Activated naive CD4-positive, alpha-beta T cell (primary cell): ENCODE measurements around the gene CEP97.
A peak's percentile ranks its signal among the peaks of the same experiment; 100 is the strongest.
"Not testable (repeated sequence)": the region's sequence is repeated elsewhere in the genome, so short reads cannot be mapped to it uniquely, and the experiment has no call there.

Experiments used
- DNase-seq, 4 experiments: peaks; one replicate each; lab custom pipeline; 2025; lab: John Stamatoyannopoulos, UW

The CEP97 gene, protein sequence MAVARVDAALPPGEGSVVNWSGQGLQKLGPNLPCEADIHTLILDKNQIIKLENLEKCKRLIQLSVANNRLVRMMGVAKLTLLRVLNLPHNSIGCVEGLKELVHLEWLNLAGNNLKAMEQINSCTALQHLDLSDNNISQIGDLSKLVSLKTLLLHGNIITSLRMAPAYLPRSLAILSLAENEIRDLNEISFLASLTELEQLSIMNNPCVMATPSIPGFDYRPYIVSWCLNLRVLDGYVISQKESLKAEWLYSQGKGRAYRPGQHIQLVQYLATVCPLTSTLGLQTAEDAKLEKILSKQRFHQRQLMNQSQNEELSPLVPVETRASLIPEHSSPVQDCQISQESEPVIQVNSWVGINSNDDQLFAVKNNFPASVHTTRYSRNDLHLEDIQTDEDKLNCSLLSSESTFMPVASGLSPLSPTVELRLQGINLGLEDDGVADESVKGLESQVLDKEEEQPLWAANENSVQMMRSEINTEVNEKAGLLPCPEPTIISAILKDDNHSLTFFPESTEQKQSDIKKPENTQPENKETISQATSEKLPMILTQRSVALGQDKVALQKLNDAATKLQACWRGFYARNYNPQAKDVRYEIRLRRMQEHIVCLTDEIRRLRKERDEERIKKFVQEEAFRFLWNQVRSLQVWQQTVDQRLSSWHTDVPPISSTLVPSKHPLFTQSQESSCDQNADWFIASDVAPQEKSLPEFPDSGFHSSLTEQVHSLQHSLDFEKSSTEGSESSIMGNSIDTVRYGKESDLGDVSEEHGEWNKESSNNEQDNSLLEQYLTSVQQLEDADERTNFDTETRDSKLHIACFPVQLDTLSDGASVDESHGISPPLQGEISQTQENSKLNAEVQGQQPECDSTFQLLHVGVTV

GRCh38 chr3:101724329-101725193 lies at the start of gene CEP97:
TSS of gene CEP97 (plus strand) at chr3:101724614. CDS start at chr3:101724677, 63 bp downstream.
- DNase-seq = peak; percentile 77 to 91 (median 80)

DNA sequence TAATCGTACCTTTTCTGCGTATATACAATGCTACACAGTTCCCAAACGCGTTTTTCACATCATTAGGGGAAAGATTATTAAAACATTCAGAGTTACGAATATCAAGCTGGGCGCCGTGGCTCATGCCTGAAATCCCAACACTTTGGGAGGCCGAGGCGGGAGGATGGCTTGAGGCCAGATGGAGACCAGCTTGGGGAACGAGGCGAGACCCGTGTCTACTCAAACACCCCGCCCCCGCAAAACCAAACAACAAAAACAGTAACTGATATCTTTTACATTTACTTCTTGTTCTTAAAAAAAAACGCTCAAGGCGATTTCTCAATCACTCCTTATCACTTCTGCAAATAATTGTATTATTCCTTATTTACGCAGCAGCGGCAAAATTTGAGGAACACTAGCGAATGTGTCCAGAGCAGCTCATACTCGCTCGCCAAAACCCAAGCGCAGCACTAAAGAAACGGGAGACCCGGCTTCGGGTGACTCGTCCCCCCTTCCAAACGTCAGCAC lies 48.7 kb upstream of the CEP97 start:
- DNase-seq = no peak

- no peak for DNase-seq
These were observed 48.1 kb upstream of the CEP97 start for GRCh38 chr3:101676216-101676764.

DNA sequence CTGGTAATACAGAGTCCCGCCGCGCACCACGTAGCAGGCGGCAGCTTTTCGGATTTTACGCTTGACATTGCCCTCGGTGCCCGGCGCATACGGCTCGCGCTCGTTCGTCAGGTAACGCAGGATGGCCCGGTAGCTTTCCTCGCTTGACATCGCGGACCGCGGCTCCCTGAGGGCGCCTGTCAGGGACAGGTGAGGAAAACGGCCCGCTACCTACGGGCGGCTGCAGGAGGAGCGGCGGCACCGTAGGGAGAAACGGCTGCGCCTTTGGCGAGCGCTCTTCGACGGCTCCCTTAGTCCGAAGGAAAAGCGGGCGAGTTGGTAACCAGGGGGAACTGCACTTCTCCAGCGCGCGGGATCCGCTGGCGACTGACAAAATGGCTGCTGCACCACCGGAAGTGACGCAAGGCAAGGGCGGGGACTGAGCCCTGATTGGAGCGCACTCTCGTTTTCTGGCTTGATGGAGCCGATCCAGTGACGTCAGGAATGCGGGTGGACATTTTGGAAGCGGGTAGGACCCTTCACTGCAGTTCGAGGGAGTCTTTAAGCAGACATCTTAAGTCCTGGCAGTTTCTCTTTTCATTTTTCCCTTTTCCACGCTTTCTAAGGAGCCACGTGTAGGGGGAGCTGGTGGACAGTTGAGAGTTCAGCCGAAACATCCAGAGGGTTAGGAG lies 47.5 kb upstream of the CEP97 start, which contains the start of gene ZBTB11:
TSS of gene ZBTB11 (minus strand) at position 368 of the 671 bp plus-strand sequence. CDS start at position 150, 218 bp downstream.
- no peak for DNase-seq

DNA sequence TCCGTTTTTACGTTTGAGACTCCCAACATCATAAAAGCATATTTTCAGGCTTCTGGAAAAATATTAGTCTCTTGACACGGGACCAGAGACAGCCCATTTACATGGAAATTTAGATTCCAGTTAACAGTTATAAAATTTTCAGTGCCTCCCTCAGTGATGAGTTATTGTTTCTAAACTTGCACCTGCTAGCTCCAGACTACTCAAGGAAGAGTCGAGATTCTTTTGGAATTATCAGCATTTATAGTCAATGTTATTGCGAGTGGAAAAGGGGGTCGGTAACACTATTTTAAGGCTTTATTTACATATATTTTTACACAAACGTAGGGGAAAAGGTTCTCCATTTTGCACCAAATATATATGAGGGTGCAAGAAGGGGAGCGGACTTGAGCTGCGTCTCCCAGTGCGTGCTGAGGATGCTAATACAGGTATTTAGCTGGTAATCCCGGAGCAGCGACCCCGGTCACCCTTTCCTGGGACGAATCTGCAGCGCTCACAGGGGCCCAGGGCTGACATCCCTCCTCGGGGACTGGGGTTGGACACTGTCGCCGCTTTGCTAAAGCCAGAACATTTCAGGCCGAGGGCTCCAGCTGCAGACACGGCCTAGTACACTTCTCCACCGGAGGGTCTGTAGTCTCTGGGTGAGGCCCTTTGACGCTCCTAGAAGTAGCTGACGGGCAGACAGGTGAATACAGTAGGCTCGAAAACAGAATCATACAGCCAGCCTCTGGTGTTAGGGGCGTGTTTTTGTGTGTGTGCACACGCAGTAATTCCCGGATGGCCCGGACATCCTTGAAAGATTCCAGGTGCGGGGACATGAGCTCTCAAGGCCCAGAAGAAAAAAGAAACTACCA lies 46.8 kb upstream of the CEP97 start:
- no peak for DNase-seq

GRCh38 chr3:101678837-101679236 lies 45.6 kb upstream of the CEP97 start:
- not testable (repeated sequence) for DNase-seq

DNA sequence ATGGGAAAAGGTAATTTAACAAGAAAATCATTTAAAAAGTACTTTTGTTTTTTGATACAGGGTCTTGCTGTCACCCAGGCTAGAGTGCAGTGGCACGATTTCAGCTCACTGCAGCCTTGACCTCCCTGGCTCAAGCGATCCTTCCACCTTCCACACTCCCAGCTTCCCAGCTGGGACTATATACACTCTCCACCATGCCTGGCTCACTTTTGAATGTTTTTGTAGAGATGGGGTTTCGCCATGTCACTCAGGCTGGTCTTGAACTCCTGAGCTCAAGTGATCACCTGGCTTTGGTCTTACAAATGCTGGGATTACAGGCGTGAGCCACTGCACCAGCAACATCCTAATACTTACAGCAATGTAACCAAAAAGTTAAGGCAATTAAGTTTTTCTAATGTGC lies 43.9 kb upstream of the CEP97 start:
- DNase-seq = no peak

DNA sequence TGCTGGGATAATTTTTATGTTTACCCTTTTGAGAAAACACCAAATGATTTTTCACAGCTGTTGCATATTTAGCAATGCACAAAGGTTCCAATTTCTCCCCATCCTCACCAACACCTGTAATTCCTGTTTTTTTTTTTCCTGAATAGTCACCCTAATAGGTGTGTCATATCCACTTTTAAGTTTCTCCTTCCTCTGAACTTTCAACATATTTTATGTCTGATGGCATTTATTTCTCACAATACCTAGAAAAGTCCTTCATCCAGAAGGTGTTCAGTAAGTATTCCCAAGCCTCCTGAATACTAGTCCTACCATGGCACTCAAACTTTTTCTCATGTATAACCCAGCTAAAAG lies 39.4 kb upstream of the CEP97 start:
- no peak for DNase-seq

GRCh38 chr3:101685870-101686307 lies 38.5 kb upstream of the CEP97 start:
- DNase-seq = no peak

GRCh38 chr3:101687142-101687931 lies 37.1 kb upstream of the CEP97 start:
- no peak for DNase-seq

DNA sequence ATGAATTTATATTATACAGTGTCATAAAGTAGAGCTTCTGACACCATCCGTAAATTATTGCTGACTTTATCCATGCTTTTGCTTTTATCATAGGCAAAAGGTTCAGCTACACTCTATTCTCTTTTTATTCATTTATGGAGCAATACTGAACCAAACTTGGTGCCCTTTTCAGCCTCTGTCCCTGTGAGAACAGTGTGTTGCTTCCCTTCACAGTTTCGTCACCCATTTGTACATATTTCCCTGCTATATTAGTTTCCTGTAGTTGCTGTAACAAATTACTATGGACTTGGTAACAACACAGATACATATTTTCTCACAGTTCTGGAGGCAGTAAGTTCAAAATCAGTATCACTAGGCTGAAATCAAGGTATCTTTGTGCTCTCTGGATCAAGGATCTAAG lies 35.1 kb upstream of the CEP97 start:
- no peak for DNase-seq

GRCh38 chr3:101690972-101691371 lies 33.4 kb upstream of the CEP97 start:
- no peak for DNase-seq

GRCh38 chr3:101691685-101692671 lies 32.4 kb upstream of the CEP97 start:
- DNase-seq = not testable (repeated sequence)

DNA sequence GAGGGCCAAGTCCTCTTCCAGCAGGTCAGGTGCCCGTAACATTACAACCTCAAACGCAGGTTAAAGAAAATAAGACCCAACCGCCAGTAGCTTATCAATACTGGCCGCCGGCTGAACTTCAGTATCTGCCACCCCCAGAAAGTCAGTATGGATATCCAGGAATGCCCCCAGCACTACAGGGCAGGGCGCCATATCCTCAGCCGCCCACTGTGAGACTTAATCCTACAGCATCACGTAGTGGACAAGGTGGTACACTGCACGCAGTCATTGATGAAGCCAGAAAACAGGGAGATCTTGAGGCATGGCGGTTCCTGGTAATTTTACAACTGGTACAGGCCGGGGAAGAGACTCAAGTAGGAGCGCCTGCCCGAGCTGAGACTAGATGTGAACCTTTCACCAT lies 30.9 kb upstream of the CEP97 start:
- DNase-seq = not testable (repeated sequence)

DNA sequence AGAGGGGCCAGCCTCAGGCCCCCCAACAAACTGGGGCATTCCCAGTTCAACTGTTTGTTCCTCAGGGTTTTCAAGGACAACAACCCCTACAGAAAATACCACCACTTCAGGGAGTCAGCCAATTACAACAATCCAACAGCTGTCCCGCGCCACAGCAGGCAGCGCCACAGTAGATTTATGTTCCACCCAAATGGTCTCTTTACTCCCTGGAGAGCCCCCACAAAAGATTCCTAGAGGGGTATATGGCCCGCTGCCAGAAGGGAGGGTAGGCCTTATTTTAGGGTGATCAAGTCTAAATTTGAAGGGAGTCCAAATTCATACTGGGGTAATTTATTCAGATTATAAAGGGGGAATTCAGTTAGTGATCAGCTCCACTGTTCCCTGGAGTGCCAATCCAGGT lies 29.6 kb upstream of the CEP97 start:
- DNase-seq = not testable (repeated sequence)

DNA sequence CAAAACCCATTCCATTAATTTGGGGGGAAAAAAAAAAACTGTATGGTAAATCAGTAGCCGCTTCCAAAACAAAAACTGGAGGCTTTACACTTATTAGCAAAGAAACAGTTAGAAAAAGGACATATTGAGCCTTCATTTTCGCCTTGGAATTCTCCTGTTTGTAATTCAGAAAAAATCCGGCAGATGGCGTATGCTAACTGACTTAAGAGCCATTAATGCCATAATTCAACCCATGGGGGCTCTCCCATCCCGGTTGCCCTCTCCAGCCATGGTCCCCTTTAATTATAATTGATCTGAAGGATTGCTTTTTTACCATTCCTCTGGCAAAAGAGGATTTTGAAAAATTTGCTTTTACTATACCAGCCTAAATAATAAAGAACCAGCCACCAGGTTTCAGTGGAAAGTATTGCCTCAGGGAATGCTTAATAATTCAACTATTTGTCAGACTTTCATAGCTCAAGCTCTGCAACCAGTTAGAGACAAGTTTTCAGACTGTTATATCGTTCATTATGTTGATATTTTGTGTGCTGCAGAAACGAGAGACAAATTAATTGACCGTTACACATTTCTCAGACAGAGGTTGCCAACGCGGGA lies 28.5 kb upstream of the CEP97 start:
- no peak for DNase-seq
